Measurements from ENCODE around the gene NMNAT1.
"Not testable (repeated sequence)": the region's sequence is repeated elsewhere in the genome, so short reads cannot be mapped to it uniquely, and the experiment has no call there.

NMNAT1 gene

GRCh38 chr1:9942939-9943788 is at the start of gene NMNAT1, which contains the start of gene LZIC:
Gene NMNAT1, plus strand, starts transcription at chr1:9943475. Its CDS starts 28,599 bp downstream, at chr1:9972074.
Gene LZIC, minus strand, starts transcription at chr1:9943391. Its CDS starts 6,772 bp downstream, at chr1:9936619.
- peak; percentile 94 for DNase-seq

GRCh38 chr1:9894115-9894514 is 49.2 kb upstream of the NMNAT1 start:
- no peak for DNase-seq

GRCh38 chr1:9900142-9901043 is 42.9 kb upstream of the NMNAT1 start:
- no peak for DNase-seq

- no peak for DNase-seq
Measured at GRCh38 chr1:9901148-9902059, 41.9 kb upstream of the NMNAT1 start.

DNA sequence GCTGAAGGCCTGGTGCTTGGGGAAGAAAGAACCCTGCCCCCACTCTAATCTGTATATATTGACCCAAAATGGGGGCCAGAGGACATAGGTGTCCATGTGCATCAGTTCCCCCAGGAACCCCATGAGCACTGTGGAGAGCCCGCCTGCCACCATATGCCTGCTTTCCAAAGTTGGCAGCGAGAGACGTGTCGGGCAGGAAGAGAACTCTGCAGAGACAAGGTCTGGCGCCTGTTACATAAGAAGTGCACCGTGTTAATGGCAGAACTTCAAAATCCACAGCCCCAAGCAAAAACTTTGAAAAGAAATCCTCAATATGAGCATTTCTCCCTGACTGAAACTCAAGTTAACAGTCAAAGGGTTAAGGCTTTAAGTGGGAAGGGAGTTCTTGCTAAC is 41.2 kb upstream of the NMNAT1 start:
- DNase-seq = no peak

DNA sequence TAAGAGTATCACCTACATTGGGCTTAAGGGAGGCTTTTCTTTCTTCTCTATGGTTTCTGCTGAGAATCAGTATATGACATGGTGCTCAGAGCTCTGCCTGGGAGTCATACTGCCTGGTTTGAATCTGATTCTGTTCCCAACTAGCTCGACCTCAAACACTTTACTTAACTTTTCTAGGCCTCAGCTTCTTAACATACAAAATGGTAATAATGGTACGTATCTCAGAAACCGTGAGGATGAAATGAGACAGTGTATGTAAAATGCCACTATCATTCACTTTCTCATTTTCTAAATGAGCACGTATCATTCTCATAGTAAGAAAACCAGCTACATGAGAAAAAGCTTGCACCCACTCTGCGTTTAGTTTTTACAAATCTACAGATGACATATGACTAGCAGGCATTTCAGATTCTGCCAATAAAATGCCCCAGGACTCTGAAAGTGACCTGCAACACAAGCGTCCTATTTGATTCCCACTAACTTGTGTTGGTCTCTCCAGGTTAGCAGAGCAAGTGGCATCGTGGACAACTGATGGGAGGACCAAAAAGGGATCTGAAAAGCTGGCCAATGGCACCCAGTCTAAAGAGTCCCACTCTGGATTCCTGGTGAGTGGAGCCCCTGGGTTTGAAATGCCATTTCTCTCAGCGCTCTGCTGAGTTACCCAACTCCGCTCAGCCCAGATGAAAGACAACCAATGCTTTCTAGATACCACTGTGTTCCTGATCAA is 39.3 kb upstream of the NMNAT1 start:
- no peak for DNase-seq

- DNase-seq = no peak
Measured at GRCh38 chr1:9904596-9904995, 38.7 kb upstream of the NMNAT1 start.

DNA sequence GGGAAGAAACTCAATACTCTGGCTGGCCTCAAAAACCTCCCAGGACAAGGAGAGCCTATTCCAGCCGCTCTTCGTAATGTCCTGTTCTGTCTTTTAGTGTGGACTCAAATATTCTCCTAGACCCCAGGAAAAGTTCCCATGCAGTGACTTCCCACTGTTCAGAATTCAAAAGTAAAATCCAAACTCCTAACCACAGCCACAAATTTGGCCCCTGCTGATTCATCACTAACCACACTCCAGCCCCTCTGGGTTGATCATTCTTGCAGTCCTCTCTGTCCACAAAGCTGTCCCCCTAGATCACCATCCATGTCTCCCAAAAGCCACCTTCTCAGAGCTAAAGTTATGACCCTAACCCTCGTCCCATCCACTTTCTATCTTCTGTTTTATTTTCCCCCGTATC is 38.3 kb upstream of the NMNAT1 start:
- DNase-seq = no peak

DNA sequence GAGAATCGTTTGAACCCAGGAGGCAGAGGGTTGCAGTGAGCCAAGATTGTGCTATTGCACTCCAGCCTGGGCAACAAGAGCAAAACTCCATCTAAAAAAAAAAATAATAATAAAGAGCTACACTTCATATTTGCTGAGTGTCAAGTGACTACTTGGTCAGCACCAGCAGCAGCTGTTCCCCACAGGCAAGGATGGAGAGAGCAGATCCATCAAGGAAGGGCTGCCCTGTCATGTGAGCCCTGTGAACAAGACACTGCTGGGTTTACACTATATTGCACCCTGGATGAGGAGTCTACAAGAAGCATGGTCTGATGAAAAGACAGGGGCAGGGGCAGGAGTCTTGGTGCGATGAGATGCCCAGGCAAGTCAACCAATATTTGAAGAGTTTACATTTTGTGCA is 36.8 kb upstream of the NMNAT1 start:
- DNase-seq = no peak

DNA sequence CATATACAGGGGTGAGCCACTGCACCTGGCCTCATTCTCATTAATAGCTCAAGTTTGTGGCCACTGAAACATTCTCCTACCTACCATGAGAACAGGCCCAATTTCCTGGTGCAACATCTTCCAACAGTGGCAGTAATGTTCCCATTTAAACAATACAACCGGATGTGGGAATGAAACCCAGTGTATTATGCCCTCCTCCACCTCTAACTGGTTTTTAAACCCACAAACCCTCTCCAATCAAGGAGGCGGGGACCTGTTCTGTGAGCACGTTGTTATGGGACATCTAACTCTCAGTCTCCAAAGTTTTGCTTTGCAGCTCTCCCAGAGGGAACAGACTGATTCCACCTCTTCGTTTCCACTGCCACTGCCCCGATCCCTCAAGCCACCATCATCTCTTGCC is 35.8 kb upstream of the NMNAT1 start:
- no peak for DNase-seq

GRCh38 chr1:9908871-9909233 is 34.4 kb upstream of the NMNAT1 start:
- DNase-seq = no peak

- peak; percentile 39 for DNase-seq
Measured at GRCh38 chr1:9909234-9910046, 33.8 kb upstream of the NMNAT1 start.

- DNase-seq = no peak
Measured at GRCh38 chr1:9910076-9910422, 33.2 kb upstream of the NMNAT1 start, which contains the start of gene CTNNBIP1. Gene CTNNBIP1, minus strand, starts transcription at chr1:9910269. Its CDS starts 38,205 bp downstream, at chr1:9872064.

- DNase-seq = peak; percentile 100
Measured at GRCh38 chr1:9910423-9911178, 32.7 kb upstream of the NMNAT1 start.

DNA sequence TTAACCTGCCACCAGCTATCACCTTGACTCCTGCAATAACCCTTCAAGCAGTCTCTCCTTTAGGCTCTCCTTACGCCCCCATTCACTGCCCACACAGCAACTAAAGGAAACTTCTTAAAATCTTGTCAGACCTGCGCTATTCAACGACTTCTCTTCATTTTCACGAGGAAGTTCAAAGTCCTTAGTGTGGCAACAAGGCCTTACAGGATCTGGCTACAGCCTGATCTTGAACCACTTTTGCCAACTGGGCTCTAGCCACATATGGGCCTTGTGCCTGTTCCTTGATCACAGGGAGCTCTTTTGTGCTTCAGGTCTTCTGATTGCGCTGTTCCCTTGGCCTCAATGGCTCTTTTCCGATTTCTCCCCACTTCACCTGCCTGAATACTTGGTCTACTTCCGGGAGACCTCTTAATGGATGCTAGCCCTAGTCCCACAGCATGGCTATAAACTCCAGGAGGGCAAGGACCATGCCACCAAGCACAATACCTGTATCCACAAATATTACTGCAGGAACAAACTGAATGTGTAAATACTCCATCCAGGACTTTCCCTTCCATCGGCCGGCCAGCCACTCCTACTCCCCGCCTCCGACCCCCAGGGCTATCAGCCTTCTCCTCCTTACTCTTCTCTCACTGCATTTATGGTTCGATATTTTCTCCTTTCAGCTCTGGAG is 30.9 kb upstream of the NMNAT1 start:
- DNase-seq = no peak

DNA sequence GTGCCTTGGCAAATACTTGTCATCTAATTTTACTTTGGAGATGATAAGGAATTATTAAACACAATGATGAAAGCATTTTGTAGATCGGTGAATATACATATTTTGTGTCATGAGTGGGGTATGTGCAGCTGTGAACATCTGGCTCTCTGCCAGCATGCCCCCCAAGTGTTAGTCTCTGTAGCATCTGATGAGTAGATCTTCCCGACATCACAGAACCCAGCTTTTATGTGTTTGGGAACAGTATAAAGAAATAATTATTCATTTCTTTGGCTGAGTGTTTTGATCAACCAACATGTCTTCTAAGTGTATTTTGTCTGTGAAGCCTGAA is 28.7 kb upstream of the NMNAT1 start:
- DNase-seq = no peak

DNA sequence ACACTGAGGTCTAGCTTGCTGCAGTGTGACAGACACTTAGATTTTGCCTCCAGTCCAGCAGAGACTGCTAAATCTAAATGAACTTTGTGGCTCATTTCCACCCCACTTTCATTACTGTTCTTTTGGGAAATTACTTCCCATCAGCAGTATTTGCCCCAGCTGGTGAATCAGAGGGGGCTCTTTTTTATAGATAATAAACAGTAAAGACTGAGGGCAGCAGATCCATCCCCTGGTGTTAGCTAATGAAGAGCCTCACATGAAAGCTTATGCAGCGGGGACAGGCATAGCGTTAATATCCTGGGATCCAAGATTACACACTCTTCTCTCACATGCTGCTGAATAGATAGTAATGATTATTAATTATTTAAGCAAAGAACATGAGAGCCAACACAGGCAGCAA is 26.8 kb upstream of the NMNAT1 start:
- no peak for DNase-seq

DNA sequence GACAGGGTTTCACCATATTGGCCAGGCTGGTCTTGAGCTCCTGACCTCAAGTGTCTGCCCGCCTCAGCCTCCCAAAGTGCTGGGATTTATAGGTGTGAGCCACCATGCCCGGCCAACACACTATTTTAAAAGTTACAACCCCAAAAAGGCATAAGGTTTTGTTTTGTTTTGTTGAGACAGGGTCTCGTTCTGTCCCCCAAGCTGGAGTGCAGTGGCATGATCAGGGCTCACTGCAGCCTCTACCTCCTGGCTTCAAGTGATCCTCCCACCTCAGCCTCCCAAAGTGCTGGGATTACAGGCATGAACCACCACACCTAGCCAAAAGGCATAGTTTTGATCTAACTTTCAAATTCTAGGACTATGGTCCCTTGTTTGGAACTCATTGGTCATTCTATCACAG is 25.8 kb upstream of the NMNAT1 start:
- DNase-seq = not testable (repeated sequence)

DNA sequence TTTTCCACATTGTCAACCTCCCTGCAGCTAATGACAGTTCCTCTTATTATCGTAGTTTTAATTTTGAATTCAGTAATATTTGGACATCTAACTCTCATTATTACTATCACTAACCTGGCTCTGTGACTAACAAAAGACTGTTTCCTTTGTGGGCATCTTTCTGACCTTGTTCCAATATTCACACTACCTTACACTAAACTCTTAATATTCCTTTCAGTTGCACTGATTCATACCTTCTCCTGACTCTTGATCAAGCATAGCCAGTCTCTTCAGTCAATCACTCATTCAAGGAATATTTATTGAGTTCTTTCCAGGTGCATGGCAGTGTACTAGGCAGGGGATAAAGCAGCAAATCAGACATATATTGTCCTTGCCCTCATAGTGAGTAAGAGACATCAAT is 25.4 kb upstream of the NMNAT1 start:
- no peak for DNase-seq

- DNase-seq = no peak
Measured at GRCh38 chr1:9920606-9921005, 22.7 kb upstream of the NMNAT1 start.
